Endothelial cell of umbilical vein (primary cell): ENCODE data around the gene NR2E3. TPM values are rescaled to one million over a fixed set of nuclear protein-coding genes. Genes with fewer than 3 reads are reported as not detected.

Source experiments
- BruUV-seq: library from RNA; stranded (reverse); fragments of 400-500 nt; replicated peaks from 2 replicates; lab custom pipeline; 2021; lab: Mats Ljungman, UMichigan
- CTCF ChIA-PET: fragments of 300-600, 350-600 bp; sonication (Branson Sonifier 250); formaldehyde crosslinking; loops from one replicate; lab custom pipeline; 2021; ENCODE audit warnings: antibody characterized with exemption, inconsistent platforms; lab: Charles Lee
- POLR2A ChIA-PET: fragments of 300-600, 350-600 bp; sonication (Branson Sonifier 250); formaldehyde crosslinking; loops from one replicate; lab custom pipeline; 2021; ENCODE audit warnings: antibody characterized with exemption, inconsistent platforms; lab: Charles Lee
- DNase-seq: peaks from one replicate; pipeline ENCODE4 v3.0.0-alpha.2; 2011; ENCODE audit warnings: low read depth, low spot score
- FAIRE-seq: peaks from 2 replicates; lab custom pipeline; 2011; peaks lifted over from hg19 to GRCh38; lab: Jason Lieb, UNC
- H2AFZ ChIP-seq: 2 replicates; pipeline ENCODE4 v1.6.0; 2012; ENCODE audit warnings: low read depth, low read length, control low read depth, inconsistent platforms
- H3K27ac ChIP-seq: 2 replicates; pipeline ENCODE4 v1.5.1; 2011; ENCODE audit warnings: low read depth, mild to moderate bottlenecking, control low read depth, low read length, moderate library complexity; ENCODE audit not compliant: insufficient read depth
- H3K27me3 ChIP-seq, 2 experiments: 2 replicates each; pipeline versions ENCODE4 v1.6.0 to v1.6.1; 2011; ENCODE audit warnings: low read length in 2 of 2, mixed read lengths in 1 of 2; ENCODE audit not compliant: control insufficient read depth in 2 of 2, insufficient read depth in 2 of 2
- H3K36me3 ChIP-seq, 2 experiments: 2 replicates in 1 of 2; 3 replicates in 1 of 2; pipeline ENCODE4 v1.5.1; 2011; ENCODE audit warnings: low read length in 2 of 2, mild to moderate bottlenecking in 1 of 2, moderate library complexity in 1 of 2; ENCODE audit not compliant: control insufficient read depth in 2 of 2, insufficient read depth in 2 of 2; ENCODE audit errors: extremely low read depth in 1 of 2
- H3K4me1 ChIP-seq: 3 replicates; pipeline ENCODE4 v1.5.1; 2011; ENCODE audit warnings: mild to moderate bottlenecking, low read length; ENCODE audit not compliant: control insufficient read depth, insufficient read depth; ENCODE audit errors: extremely low read depth
- H3K4me2 ChIP-seq: 2 replicates; pipeline ENCODE4 v1.6.1; 2011; ENCODE audit warnings: low read length, control low read depth, mixed read lengths; ENCODE audit not compliant: insufficient read depth
- H3K4me3 ChIP-seq, 3 experiments: fragments of 200-600 bp in 1 of 3; sonication (generic), shearing (Covaris generic) in 1 of 3; replicated peaks in 1 of 3; 2 replicates each; pipeline ENCODE4 v1.5.1; 2011 to 2016; ENCODE audit warnings: control low read depth in 3 of 3, low read length in 3 of 3, mild to moderate bottlenecking in 2 of 3, inconsistent platforms in 1 of 3, low read depth in 1 of 3, moderate library complexity in 1 of 3; ENCODE audit not compliant: insufficient read depth in 1 of 3
- H3K79me2 ChIP-seq: 2 replicates; pipeline ENCODE4 v1.6.0; 2012; ENCODE audit warnings: low read length, inconsistent platforms; ENCODE audit not compliant: control insufficient read depth, insufficient read depth
- H3K9ac ChIP-seq: replicated peaks from 2 replicates; pipeline ENCODE3; 2011; ENCODE audit warnings: low read length, control low read depth; ENCODE audit not compliant: insufficient read depth; ENCODE audit errors: extremely low read depth
- H3K9me1 ChIP-seq: replicated peaks from 3 replicates; pipeline ENCODE4 v1.6.0; 2011; ENCODE audit warnings: mild to moderate bottlenecking, low read length; ENCODE audit not compliant: control insufficient read depth, insufficient read depth; ENCODE audit errors: extremely low read depth
- H3K9me3 ChIP-seq: replicated peaks from 2 replicates; pipeline ENCODE4 v1.5.1; 2012; ENCODE audit warnings: low read length, inconsistent platforms; ENCODE audit not compliant: control insufficient read depth, insufficient read depth
- H4K20me1 ChIP-seq: replicated peaks from 2 replicates; pipeline ENCODE3; 2011; ENCODE audit warnings: mild to moderate bottlenecking, low read length; ENCODE audit not compliant: control insufficient read depth, insufficient read depth; ENCODE audit errors: extremely low read depth
- CTCF ChIP-seq, 2 donors: IDR thresholded peaks; 1 replicate in 1 of 2; 2 replicates in 1 of 2; pipeline ENCODE4 v1.5.1; 2011; ENCODE audit warnings: low read length in 2 of 2, mild to moderate bottlenecking in 2 of 2, moderate library complexity in 2 of 2, control low read depth in 1 of 2, inconsistent platforms in 1 of 2, low read depth in 1 of 2; ENCODE audit not compliant: insufficient read depth in 1 of 2; ENCODE audit errors: extremely low read depth in 1 of 2
- EZH2 ChIP-seq: IDR thresholded peaks from 2 replicates; pipeline ENCODE4 v1.6.1; 2012; ENCODE audit warnings: borderline replicate concordance, low read depth, mild to moderate bottlenecking, moderate library complexity, low read length, inconsistent platforms; ENCODE audit not compliant: severe bottlenecking
- FOS ChIP-seq: IDR thresholded peaks from 2 replicates; pipeline ENCODE4 v1.6.1; 2011; ENCODE audit warnings: mild to moderate bottlenecking, low read length, moderate library complexity, borderline replicate concordance; ENCODE audit not compliant: insufficient read depth
- GATA2 ChIP-seq: IDR thresholded peaks from 2 replicates; pipeline ENCODE4 v1.7.0; 2011; ENCODE audit warnings: low read depth, mild to moderate bottlenecking, moderate library complexity, mixed read lengths, low read length; ENCODE audit not compliant: insufficient read length, insufficient read depth
- JUN ChIP-seq: IDR thresholded peaks from 2 replicates; pipeline ENCODE4 v1.6.1; 2011; ENCODE audit warnings: borderline replicate concordance, low read depth; ENCODE audit not compliant: insufficient read length, insufficient read depth
- MYC ChIP-seq: IDR thresholded peaks from one replicate; pipeline ENCODE4 v1.6.1; 2011; ENCODE audit warnings: mild to moderate bottlenecking, low read depth, low read length
- POLR2A ChIP-seq: IDR thresholded peaks from 2 replicates; pipeline ENCODE4 v1.6.1; 2012; ENCODE audit warnings: low read depth, mild to moderate bottlenecking, control low read depth, low read length
- POLR2AphosphoS5 ChIP-seq: IDR thresholded peaks from 2 replicates; pipeline ENCODE4 v1.6.1; 2012; ENCODE audit warnings: low read depth, mild to moderate bottlenecking, control low read depth, low read length, moderate library complexity; ENCODE audit not compliant: insufficient read depth
- dilution Hi-C: fragments of 300-500 bp; cut with MboI; formaldehyde crosslinking; loops from one replicate; pipeline ENCODE4 v1.15.0; 2019; ENCODE audit warnings: low sequenced_read_pairs; ENCODE audit not compliant: extremely low pct_ligation_motif_present
- intact Hi-C: fragments of 100-400 bp; cut with micrococcal nuclease; formaldehyde crosslinking; loops from one replicate; pipeline ENCODE4 v1.10.0; 2022
- polyA plus RNA-seq, 4 experiments: library from polyadenylated mRNA; depleted of rRNA in 3 of 4; stranded (reverse) in 3 of 4; unstranded in 1 of 4; fragments of >200 nt; gene quantifications; 2 replicates each; pipeline versions ENCODE4 v1.2.1 to v1.2.3, GENCODE V29; 2011 to 2012; ENCODE audit warnings: missing spikeins in 1 of 4
- total RNA-seq: library from RNA; stranded (reverse); gene quantifications from 2 replicates; pipeline ENCODE4 v1.2.3, GENCODE V29; 2021
- TF ChIP-seq, protein P1 (sequence below): IDR thresholded peaks from 2 replicates; pipeline ENCODE4 v1.6.1; 2011; ENCODE audit not compliant: insufficient read depth, insufficient read length

Gene NR2E3
- total and polyA plus RNA-seq, 2 donors (not counting 3 experiments of a cell fraction or from before 2014, with no cell fraction given): 0.04 to 0.38 TPM

DNA sequence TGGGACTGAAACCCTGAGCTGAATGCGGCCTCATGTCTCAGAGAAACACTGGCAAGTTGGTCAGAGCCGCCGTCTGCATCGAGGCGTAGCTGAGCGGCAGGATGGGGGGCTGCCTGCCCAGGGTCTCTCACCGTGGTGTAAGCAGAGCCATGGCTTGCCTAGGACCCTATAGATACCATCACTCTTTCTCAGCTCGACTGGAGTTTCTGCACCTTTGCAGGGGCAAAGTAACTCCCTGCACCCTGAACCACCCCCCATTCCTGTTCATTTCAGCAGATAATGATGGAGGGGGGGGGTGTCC, 28.4 kb upstream of the NR2E3 start:
- no peak for DNase-seq
- Histone ChIP-seq H3K4me3 (no peak overlapping the region), H4K20me1 (no peaks in the 10 kb centered on the region), H3K36me3 (no peaks in the 10 kb centered on the region), H2AFZ (no peak overlapping the region), H3K4me1 (peaks cover 19% of the 10 kb centered on the region), H3K27ac (no peak overlapping the region), H3K27me3 (no peaks in the 10 kb centered on the region), H3K4me2 (no peak overlapping the region), H3K9me1 (no peaks in the 10 kb centered on the region), H3K9me3 (no peaks in the 10 kb centered on the region), H3K79me2 (no peaks in the 10 kb centered on the region), H3K9ac (no peak overlapping the region)
- intact Hi-C loops: loop anchor here (2.0 kb wide), 1 partner anchor 21 kb away; no protein-coding TSS in a partner anchor
- TF ChIP-seq JUN (no peak), MYC (no peak), POLR2AphosphoS5 (no peak)
- TF ChIP-seq, protein P1, sequence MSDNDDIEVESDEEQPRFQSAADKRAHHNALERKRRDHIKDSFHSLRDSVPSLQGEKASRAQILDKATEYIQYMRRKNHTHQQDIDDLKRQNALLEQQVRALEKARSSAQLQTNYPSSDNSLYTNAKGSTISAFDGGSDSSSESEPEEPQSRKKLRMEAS: no peak
- no TSS peak for BruUV-seq
- ChIA-PET POLR2A (no interaction called here), CTCF (interaction anchor here (0.8 to 5.1 kb wide), 5 partner anchors 9 to 374 kb away, joined by 3 to 81 read pairs (median 14); no protein-coding TSS in a partner anchor)
- dilution Hi-C loops: no loop called here
- no peak for FAIRE-seq

DNA sequence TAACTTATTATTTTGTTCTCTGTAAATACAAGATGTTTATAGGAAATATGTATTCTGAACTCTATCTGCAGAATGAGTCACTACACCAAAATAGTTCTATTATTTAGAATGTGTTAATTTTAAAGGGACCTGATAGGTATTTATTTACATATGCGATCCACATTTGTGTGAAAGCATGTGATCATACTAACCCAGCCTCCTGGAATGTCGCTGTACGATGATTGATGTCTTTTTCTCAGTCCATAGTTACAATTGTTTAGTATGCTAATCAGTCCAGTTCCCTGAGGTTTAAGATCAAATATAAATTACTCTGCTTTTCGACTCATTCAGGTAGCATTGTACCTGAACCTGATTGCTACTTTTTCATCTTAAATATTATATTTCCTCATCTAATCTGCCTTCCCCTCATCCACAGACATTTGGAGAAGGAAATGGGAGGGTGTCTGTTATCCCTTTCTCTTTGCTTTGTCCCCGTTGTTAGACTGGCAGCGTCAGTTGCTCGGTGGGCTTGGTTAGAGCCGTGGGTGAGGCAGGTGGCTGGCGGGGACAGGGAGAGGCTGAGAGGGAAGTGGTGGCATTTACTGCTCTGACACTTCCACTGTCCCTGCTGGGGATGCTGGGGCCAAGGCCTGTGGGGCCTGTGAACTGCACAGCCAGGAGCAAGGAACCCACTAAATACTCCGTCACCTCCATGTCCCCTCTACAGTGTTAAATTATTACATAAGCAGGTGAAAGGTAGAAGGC, 27.8 kb upstream of the NR2E3 start:
- H3K9me1 ChIP-seq: no peaks in the 10 kb centered on the region
- H3K4me2 ChIP-seq: no peak overlapping the region
- dilution Hi-C loops: no loop called here
- H4K20me1 ChIP-seq: no peaks in the 10 kb centered on the region
- DNase-seq: no peak
- H3K9me3 ChIP-seq: no peaks in the 10 kb centered on the region
- H3K27ac ChIP-seq: no peak overlapping the region
- no peak for TF ChIP-seq FOS
- TF ChIP-seq POLR2AphosphoS5: no peak
- TF ChIP-seq CTCF (IDR thresholded peaks at IDR 0.05; ENCODE audit: extremely low read depth in 1 of 2, insufficient read depth in 1 of 2, low read depth in 1 of 2, low read length in 2 of 2): no peak
- TF ChIP-seq, protein P1: no peak
- TF ChIP-seq JUN: no peak
- no peak for TF ChIP-seq EZH2
- TF ChIP-seq POLR2A: no peak
- TF ChIP-seq MYC: no peak
- TF ChIP-seq GATA2: no peak
- no TSS peak for BruUV-seq
- H3K4me1 ChIP-seq: peaks cover 21% of the 10 kb centered on the region
- FAIRE-seq: no peak
- H2AFZ ChIP-seq: no peak overlapping the region
- intact Hi-C loops: no loop called here
- no peaks in the 10 kb centered on the region for H3K36me3 ChIP-seq
- no peaks in the 10 kb centered on the region for H3K27me3 ChIP-seq
- CTCF ChIA-PET: interaction anchor here (2.7 to 5.1 kb wide), 3 partner anchors 18 to 374 kb away, joined by 14 to 81 read pairs (median 25); no protein-coding TSS in a partner anchor
- no peak overlapping the region for H3K4me3 ChIP-seq
- POLR2A ChIA-PET: no interaction called here
- H3K79me2 ChIP-seq: no peaks in the 10 kb centered on the region
- no peak overlapping the region for H3K9ac ChIP-seq
